NCI-H524 (cell line): ENCODE measurements around the gene ARMH3.
A peak's percentile ranks its signal among the peaks of the same experiment; 100 is the strongest.

Experiments used
- DNase-seq, 2 experiments: peaks; one replicate each; lab custom pipeline; 2025; lab: John Stamatoyannopoulos, UW

ARMH3 gene

GRCh38 chr10:101830322-101831168, 225.4 kb downstream of the ARMH3 start:
- no peak for DNase-seq

- no peak for DNase-seq
Observed at GRCh38 chr10:101829561-101830315, 226.2 kb downstream of the ARMH3 start.

- DNase-seq: no peak
Observed at GRCh38 chr10:101828766-101829551, 227.0 kb downstream of the ARMH3 start.

GRCh38 chr10:101827919-101828600, 227.9 kb downstream of the ARMH3 start:
- no peak for DNase-seq

- DNase-seq: no peak
Observed at GRCh38 chr10:101826852-101827434, 229.0 kb downstream of the ARMH3 start.

GRCh38 chr10:101824736-101825135, 231.2 kb downstream of the ARMH3 start:
- DNase-seq: no peak

GRCh38 chr10:101818872-101819633, 236.9 kb downstream of the ARMH3 start:
- DNase-seq: peak in 1 of 2 experiments; percentile 49

- peak; percentile 89 to 94 for DNase-seq
Observed at GRCh38 chr10:101818119-101818871, 237.7 kb downstream of the ARMH3 start, which contains the start of gene OGA. OGA (minus strand) TSS chr10:101818444; CDS start chr10:101818022, 422 bp downstream.

DNA sequence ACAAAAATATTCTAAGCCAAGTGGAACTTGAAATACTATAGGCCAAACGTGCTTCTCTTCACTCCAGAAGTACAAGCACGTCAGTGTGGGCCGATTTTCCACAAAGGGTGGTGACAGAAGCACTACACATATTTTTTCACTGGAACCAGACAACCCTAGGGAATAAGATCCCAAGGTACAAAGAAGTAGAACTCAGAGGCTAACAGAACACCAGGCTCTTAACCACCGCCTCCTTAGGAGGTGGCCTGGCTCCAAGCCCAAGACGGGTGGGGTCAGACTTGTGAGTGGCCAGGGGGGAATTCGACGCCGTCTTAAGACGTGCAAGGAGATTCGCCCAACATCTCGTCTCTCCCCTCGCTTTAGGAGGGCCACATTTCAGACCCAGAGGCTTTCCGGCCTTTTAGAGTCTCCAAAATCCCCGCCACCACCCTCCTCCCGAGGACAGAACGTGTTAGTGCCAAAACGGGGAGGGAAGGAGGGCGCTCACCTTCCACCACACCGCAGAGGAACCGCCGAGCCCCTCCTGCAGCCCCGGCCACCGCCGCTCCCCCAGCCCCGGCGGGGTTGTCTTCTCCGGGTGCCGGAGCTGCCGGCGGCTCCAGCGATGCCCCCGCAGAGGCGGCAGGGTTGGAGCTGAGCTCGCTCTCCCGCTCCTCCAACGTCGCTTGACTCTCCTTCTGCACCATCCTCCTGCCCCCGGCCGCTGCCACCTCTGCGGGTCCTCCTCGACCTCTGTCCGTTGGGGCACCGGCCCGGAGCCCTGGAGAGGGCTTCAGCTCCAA, 238.4 kb downstream of the ARMH3 start:
- DNase-seq: peak; percentile 48 to 52

- DNase-seq: no peak
Observed at GRCh38 chr10:101816913-101817336, 239.0 kb downstream of the ARMH3 start.

- no peak for DNase-seq
Observed at GRCh38 chr10:101816376-101816775, 239.6 kb downstream of the ARMH3 start.

GRCh38 chr10:101814466-101815071, 241.4 kb downstream of the ARMH3 start:
- DNase-seq: no peak

DNA sequence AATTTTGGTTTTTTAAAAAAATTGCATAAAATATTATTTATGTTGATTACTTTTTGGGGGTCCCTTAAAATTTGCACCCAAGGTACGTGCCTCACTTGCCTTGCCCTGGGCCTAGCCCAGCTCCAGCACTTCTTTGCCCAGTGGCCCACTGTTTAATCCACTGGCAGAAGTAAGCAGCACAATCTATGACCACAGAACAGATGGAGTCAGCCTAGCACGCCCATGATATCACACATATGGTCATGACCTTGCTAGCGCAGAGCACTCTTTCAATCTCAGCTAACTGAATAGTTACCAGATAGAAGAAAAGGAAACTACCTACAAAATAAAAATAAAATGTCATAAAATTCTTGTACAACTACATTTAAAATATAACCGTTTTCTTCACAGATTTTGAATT, 243.4 kb downstream of the ARMH3 start:
- peak in 1 of 2 experiments; percentile 25 for DNase-seq

DNA sequence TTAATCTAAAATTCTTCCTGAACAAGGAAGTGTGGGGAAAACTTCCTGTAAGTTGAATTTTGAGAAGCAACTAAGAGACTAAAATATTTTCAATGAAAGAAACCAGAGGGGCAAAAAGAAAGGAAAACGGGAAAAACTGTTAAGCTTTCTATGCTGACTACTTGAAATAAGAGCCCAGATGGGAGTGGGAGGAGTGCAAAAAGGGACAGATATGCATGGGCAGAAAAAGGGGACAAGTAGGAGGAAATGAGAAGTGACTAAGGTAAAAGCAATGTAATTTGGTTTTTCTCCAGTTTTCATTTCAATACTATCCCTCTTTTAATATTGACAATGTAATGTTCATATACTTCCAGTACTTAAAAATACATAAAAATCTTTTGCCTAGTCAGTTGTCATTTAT, 248.8 kb downstream of the ARMH3 start:
- DNase-seq: no peak

DNA sequence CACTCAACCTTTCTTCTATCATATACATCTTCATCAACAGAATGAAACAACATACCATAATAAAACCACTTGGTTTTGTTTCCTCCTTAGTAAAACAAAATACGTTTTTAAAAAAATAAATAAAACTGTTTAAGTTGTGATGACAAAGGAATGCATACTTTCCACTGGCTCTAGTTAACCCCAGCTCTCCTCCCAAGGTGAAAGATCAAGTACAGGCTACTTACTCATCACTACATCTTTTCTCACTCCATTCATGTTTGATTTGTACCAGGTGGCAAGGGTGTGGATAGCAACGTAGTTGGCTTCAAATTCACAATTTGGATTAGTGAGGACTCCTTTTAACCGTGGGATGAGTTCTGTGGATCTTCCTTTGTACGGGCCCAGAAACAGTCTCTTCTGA, 252.5 kb downstream of the ARMH3 start:
- no peak for DNase-seq

DNA sequence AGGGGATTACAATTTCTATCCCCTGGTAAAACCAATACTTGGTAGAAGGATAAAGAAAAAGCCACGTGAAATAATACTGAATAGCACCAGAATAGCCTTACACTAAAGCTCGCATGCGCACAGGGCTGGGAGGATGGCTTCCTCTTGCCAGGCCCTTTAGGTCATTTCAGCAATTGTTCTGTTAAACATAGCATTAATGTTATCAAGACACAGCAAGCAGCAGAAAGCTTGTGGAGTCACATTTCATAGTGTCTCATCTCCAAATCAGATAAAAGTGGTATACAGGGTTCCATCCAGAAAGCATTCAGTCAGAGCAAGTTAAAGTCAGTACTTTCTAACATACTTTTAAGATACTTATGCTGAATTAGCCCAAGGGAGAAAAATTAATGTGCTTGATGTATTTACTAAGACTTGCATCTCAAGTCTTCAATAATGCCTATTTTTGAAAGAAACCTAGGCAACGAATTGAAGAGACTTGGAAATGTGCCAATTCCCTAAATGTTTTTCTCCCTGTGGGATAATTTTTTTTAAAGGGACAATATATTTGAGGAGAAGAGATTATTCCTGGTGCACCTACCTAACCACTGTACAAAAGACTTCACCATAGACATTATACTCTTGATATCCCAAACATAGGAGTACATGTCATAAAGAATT, 258.4 kb downstream of the ARMH3 start:
- DNase-seq: no peak
